22Rv1 (cell line): ENCODE measurements around the gene KRT14.

Experiments used
- ZFX ChIP-seq: fragments of 450-650 bp; IDR thresholded peaks from 2 replicates; pipeline ENCODE4 v1.6.1; 2017; ENCODE audit warnings: antibody characterized with exemption, borderline replicate concordance
- TF ChIP-seq, protein P1 (sequence below): fragments of 450-650 bp; IDR thresholded peaks from 2 replicates; pipeline ENCODE4 v1.5.1; 2017; ENCODE audit warnings: mild to moderate bottlenecking

DNA sequence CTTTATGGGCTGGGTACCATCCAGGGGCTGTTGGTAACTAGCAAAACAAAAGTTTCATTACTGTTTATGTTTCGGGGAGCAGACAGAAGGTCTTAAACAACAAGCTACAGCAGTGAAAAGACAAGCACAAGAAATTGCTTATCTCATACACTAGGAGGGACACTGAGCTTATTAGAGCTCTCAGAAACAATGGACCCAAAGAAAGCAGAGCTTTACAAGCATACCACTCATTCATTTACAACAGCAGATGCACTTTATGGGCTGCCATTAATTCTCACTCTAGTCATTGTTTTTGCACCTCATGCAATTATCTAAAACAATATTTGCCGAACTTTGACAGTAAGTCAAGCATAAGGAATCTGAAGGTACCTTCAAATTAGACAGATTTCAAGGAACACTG lies 15.8 kb upstream of the KRT14 start:
- TF ChIP-seq, protein P1, sequence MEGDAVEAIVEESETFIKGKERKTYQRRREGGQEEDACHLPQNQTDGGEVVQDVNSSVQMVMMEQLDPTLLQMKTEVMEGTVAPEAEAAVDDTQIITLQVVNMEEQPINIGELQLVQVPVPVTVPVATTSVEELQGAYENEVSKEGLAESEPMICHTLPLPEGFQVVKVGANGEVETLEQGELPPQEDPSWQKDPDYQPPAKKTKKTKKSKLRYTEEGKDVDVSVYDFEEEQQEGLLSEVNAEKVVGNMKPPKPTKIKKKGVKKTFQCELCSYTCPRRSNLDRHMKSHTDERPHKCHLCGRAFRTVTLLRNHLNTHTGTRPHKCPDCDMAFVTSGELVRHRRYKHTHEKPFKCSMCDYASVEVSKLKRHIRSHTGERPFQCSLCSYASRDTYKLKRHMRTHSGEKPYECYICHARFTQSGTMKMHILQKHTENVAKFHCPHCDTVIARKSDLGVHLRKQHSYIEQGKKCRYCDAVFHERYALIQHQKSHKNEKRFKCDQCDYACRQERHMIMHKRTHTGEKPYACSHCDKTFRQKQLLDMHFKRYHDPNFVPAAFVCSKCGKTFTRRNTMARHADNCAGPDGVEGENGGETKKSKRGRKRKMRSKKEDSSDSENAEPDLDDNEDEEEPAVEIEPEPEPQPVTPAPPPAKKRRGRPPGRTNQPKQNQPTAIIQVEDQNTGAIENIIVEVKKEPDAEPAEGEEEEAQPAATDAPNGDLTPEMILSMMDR = no peak
- TF ChIP-seq ZFX = no peak
